ENCODE data around the gene SLC24A4.
"Not testable (repeated sequence)": the region's sequence is repeated elsewhere in the genome, so short reads cannot be mapped to it uniquely, and the experiment has no call there.

Gene SLC24A4

GRCh38 chr14:92520102-92521057 lies 197.4 kb downstream of the SLC24A4 start:
- no peak for DNase-seq (ENCODE audit: low spot score)

- DNase-seq (ENCODE audit: low spot score) = no peak
These were observed 198.1 kb downstream of the SLC24A4 start for GRCh38 chr14:92521058-92521415.

DNA sequence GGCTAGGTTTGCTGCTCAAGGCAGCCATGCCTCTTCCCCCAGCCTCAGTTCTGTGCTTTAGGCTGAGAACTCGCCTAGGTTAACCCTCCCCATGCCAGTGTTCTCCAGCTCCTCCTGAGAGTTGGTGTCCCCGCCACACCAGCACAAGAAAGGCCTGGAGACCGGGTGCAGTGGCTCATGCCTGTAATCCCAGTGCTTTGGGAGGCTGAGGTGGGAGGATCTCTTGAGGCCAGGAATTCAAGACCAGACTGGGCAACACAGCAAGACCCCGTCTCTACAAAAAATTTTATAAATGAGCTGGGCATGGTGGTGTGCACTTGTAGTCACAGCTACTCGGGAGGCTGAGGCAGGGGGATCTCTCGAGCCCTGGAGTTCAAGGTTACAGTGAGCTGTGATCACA lies 200.8 kb downstream of the SLC24A4 start:
- DNase-seq (ENCODE audit: low spot score) = no peak

GRCh38 chr14:92524602-92525185 lies 201.7 kb downstream of the SLC24A4 start:
- no peak for DNase-seq (ENCODE audit: low spot score)

- no peak for DNase-seq (ENCODE audit: low spot score)
These were observed 202.5 kb downstream of the SLC24A4 start for GRCh38 chr14:92525322-92526095.

GRCh38 chr14:92527721-92528120 lies 204.8 kb downstream of the SLC24A4 start:
- DNase-seq (ENCODE audit: low spot score) = no peak

DNA sequence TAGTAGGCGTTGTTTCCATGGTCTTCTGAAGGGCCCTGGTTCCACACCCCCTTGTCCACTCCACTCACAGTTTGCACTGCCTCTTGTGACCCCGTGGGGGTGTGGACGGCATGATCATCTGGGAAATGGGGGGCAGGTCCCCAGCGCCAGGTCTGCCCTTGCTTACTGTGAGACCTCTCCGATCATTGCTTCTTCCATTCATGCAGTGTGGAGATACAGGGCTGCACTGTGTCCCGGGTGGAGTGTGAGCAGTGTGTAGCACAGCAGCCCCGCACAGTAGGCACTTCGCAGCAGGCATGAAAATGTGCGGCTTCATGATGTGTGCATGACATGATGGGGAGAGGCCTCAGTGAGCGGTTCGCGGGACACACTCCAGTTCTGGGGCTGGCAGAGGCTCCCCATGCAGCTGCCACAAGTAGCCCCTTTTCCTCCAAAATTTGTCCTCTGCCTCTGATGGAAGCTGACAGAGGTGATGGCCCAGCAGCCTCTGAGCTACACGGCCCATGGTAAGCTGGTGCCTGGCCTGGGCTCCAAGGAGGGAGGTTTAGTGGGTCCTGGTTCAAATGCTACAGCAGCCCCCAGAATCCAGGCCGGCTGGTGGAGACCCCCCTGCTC lies 205.6 kb downstream of the SLC24A4 start:
- DNase-seq (ENCODE audit: low spot score) = no peak

DNA sequence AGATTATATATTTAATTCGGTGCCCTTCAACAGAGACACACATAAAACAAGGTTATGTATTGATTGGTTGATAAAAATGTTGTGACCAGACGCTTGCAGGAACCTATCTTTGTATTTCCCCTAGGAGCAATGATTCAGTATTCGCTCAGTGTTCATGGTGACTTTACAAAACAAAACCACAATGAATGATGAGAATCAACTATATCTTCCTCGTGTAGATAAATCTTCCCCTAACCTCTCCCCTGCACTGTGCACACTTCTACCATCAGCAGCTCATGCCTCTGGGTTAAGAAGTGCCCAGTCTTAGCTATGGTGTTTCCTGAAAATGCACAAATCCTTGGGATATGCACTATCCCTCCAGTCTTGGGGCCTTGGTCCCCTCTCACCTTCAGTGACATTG lies 206.9 kb downstream of the SLC24A4 start:
- no peak for DNase-seq (ENCODE audit: low spot score)

DNA sequence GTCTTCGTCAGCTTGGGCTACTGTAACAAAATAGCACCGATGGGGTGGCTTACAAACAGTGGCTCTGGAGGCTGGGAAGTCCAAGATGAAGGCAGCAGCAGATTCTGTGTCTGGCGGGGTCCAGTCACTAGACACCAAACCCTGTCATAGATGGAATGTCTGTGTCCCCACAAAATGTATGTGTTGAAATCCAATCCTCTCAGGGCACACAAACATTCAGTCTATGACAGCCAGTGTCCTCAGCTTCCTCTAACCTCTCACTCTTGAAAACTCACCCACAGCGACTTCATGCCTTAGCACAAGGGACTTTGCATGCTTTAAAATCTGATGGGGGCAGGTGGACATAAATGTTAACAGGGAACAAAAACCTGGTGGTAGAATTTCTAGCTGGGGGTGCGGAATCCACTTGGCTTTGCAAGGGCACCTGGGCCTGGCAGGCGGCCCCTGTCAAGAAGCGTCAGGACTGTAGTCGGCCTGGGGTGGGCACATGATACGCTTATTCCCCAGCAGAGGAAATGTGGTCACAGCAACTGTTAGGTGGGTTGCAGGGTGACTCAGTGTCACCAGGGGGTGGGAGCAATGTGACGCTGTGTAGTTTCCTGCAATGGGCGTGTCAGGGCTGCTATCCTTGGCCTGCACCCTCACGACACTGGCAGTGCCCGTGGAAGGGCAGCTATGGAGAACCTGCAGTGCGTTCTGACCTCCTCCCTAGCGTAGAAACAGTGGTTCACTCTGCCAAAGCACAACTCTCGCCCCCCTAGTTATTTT lies 208.3 kb downstream of the SLC24A4 start:
- no peak for DNase-seq (ENCODE audit: low spot score)

GRCh38 chr14:92532490-92533163 lies 209.7 kb downstream of the SLC24A4 start:
- DNase-seq (ENCODE audit: low spot score) = no peak

DNA sequence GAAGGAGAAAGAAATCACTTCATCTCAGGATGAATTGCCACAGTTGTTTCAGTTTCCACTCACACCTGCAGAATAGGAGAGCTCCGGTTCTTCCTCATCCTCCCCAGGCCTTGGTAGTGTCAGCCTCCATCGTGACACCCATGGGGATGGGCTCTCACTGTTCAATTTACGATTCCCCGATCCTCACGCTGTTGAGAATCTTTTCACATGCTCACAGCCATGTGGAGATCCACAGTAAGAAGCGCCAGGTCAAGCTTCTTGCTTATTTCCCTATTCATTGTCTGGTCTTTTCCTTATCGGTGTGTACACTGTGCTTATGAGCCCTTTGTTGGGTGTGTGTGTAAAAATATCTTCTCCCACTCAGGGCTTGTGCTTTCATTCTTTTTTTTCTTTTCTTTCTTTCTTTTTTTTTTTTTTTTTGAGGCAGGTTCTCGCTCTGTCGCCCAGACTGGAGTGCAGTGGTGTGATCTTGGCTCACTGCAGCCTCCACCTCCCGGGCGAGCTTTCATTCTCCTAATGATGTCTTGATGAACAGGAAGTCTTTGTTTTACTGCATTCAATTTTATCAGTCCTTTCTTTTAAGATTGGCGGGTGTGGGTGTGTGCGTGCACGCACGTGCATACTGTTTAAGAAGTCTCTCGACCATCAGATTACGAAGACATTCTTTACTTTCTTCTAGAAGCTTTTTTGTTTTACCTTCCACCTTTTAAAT lies 212.1 kb downstream of the SLC24A4 start:
- no peak for DNase-seq (ENCODE audit: low spot score)

DNA sequence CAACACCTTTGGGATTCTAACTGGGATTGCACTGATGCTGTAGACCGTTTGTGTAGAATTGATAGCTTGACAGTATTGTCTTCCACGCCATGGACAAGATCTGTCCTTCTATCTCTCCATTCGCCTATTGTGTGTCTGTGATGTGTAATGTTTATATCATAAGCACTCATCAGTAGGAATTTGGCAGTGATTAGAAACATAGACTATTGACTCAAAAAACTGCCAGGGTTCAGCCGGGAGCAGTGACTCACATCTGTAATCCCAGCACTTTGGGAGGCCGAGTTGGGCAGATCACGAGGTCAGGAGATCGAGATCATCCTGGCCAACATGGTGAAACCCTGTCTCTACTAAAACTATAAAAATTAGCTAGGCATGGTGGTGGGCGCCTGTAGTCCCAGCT lies 213.3 kb downstream of the SLC24A4 start:
- DNase-seq (ENCODE audit: low spot score) = not testable (repeated sequence)

GRCh38 chr14:92538412-92538985 lies 215.5 kb downstream of the SLC24A4 start:
- DNase-seq (ENCODE audit: low spot score) = no peak

- no peak for DNase-seq (ENCODE audit: low spot score)
These were observed 216.5 kb downstream of the SLC24A4 start for GRCh38 chr14:92539419-92539818.

DNA sequence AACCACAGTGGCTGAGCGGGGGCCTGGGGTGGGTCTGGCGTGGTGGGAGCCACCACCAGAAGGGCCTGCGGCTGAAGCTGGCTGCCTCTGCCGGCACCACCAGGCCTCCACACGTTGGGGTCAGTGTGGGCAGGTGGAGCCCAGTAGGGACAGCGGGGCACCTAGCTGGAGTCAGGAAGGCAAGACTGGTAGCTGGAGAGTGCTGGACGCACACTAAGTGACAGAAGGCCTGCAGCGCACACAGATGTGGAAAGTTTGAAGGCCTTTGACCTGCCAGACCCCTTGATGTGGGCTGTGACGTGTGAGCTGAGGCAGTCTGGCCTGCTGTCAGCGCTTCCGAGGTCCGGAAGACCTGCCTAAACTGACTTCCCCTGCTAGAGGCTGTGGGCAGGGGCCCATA lies 216.9 kb downstream of the SLC24A4 start:
- no peak for DNase-seq (ENCODE audit: low spot score)

GRCh38 chr14:92540472-92541048 lies 217.6 kb downstream of the SLC24A4 start:
- DNase-seq (ENCODE audit: low spot score) = no peak

GRCh38 chr14:92542766-92543554 lies 220.0 kb downstream of the SLC24A4 start:
- DNase-seq (ENCODE audit: low spot score) = no peak

- DNase-seq (ENCODE audit: low spot score) = no peak
These were observed 221.2 kb downstream of the SLC24A4 start for GRCh38 chr14:92544051-92544720.
